Heart left ventricle (tissue), 16 donors: ENCODE results near the gene SPRED3. TPM values are rescaled to one million over a fixed set of nuclear protein-coding genes. Genes with fewer than 3 reads are reported as not detected.
"Not testable (repeated sequence)": the region's sequence is repeated elsewhere in the genome, so short reads cannot be mapped to it uniquely, and the experiment has no call there.

Experiments
- ATAC-seq, 4 donors: fragments of 200-7000 bp; cut with Tn5 transposase; one replicate each; pipeline ENCODE4 v1.9.1; 2020 to 2022; ENCODE audit warnings: moderate library complexity in 4 of 4, mild to moderate bottlenecking in 3 of 4, moderate number of reproducible peaks in 1 of 4
- DNase-seq, 5 donors: peaks; one replicate each; pipeline ENCODE4 v3.0.0-alpha.2; 2020
- H3K27ac ChIP-seq, 12 donors: fragments of 200-600 bp; sonication (generic) in 4 of 12; one replicate each; pipeline versions ENCODE4 v1.5.0 to v1.8.0; 2016 to 2022; ENCODE audit warnings: mild to moderate bottlenecking in 2 of 12
- H3K27me3 ChIP-seq, 9 donors: fragments of 200-600 bp; sonication (generic) in 2 of 9; one replicate each; pipeline versions ENCODE4 v1.5.1 to v1.8.0; 2016 to 2022; ENCODE audit warnings: mild to moderate bottlenecking in 3 of 9
- H3K36me3 ChIP-seq, 9 donors: fragments of 200-600 bp; sonication (generic) in 2 of 9; one replicate each; pipeline versions ENCODE4 v1.5.0 to v1.8.0; 2018 to 2022; ENCODE audit warnings: mild to moderate bottlenecking in 2 of 9
- H3K4me1 ChIP-seq, 12 donors: fragments of 200-600 bp; sonication (generic) in 4 of 12; one replicate each; pipeline versions ENCODE4 v1.5.0 to v1.8.0; 2016 to 2022; ENCODE audit warnings: mild to moderate bottlenecking in 3 of 12
- H3K4me3 ChIP-seq, 12 donors: fragments of 200-600 bp; sonication (generic) in 4 of 12; one replicate each; pipeline versions ENCODE4 v1.5.0 to v1.8.0; 2017 to 2022; ENCODE audit warnings: mild to moderate bottlenecking in 9 of 12, moderate library complexity in 4 of 12
- H3K9me3 ChIP-seq, 12 donors: fragments of 200-600 bp; sonication (generic) in 4 of 12; one replicate each; pipeline versions ENCODE4 v1.5.0 to v1.8.0; 2016 to 2022; ENCODE audit warnings: mild to moderate bottlenecking in 1 of 12
- POLR2A ChIP-seq, 2 donors: fragments of 450-650 bp; IDR thresholded peaks; one replicate each; pipeline ENCODE4 v1.6.1; 2017; ENCODE audit warnings: antibody characterized with exemption in 2 of 2, mild to moderate bottlenecking in 2 of 2, moderate library complexity in 2 of 2
- WGBS, 4 donors: extraction: QIAGEN DNeasy Blood & Tissue Kit in 2 of 4; methylation state at CpG; one replicate each; pipeline versions ENCODE4 v1.1.5 to v1.1.7; 2013 to 2018; 5-methylcytosine and 5-hydroxymethylcytosine counted together
- intact Hi-C, 10 donors: fragments of 100-400 bp; cut with DNase I; formaldehyde crosslinking; loops; one replicate each; pipeline versions ENCODE4 v1.11.1 to v1.14.2; 2022
- long read RNA-seq, 3 donors: library from polyadenylated mRNA; unstranded; transcript quantifications; one replicate each; pipeline ENCODE4 v2.0.0, GENCODE V29; 2020 to 2021
- polyA plus RNA-seq, 2 donors: library from polyadenylated mRNA; stranded (reverse); fragments of 200-250 nt; gene quantifications; one replicate each; pipeline ENCODE4 v1.2.3, GENCODE V29; 2013
- total RNA-seq, 9 donors: library from RNA; depleted of rRNA in 2 of 9; stranded (reverse); fragments of >200 nt in 2 of 9; fragmentation: NEBNext Ultra II Directional in 3 of 9; extraction: Animal tissue kit (Norgen Biotek cat#: 25700) in 3 of 9; gene quantifications; one replicate each; pipeline versions ENCODE4 v1.1.0 to v1.2.4, GENCODE V29; 2016 to 2023
- TF ChIP-seq, protein P1 (sequence below), 12 donors: fragments of 200-600 bp; sonication (generic) in 4 of 12; IDR thresholded peaks; one replicate each; pipeline versions ENCODE4 v1.5.0 to v1.8.0; 2018 to 2022; ENCODE audit warnings: antibody characterized with exemption in 12 of 12, mild to moderate bottlenecking in 5 of 12
- donor health status: ischemic (EF 13 %, LVEDD 7.1; RV severe dilation, severe dysfunction).
- donor health status: healthy with polysubstance abuse.
- donor health status: DM: no; HTN: yes; CAD: no.
- donor health status: DM: no; HTN: no; CAD: no.
- donor health status: ischemic (EF 25% LVEDD 6.9; RV normal size, moderate dysfunction).
- donor health status: ischemic (EF 25% LVEDD 5.7; RV mildly dilated, moderate dysfunction).
- donor health status: healthy.
- donor health status: DM: yes; HTN: yes; CAD: no.
- donor health status: ischemic (EF 35%, LVEDD 5.7; RV mildly dilated, moderate dysfunction).
- donor health status: nonischemic (EF 11% LVEDD 7.7; RV severe dilation, severe dysfunction).
- donor health status: DM: yes; HTN: yes; CAD: no.
- donor health status: PGD.
- donor health status: ischemic (EF 29% LVEDD 5.4; RV normal size, mild dysfunction).
- donor health status: nonischemic (EF 23%, LVEDD 6.1; RV moderate dilation, normal function).

The SPRED3 gene, protein sequence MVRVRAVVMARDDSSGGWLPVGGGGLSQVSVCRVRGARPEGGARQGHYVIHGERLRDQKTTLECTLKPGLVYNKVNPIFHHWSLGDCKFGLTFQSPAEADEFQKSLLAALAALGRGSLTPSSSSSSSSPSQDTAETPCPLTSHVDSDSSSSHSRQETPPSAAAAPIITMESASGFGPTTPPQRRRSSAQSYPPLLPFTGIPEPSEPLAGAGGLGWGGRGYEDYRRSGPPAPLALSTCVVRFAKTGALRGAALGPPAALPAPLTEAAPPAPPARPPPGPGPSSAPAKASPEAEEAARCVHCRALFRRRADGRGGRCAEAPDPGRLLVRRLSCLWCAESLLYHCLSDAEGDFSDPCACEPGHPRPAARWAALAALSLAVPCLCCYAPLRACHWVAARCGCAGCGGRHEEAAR
- 1 to 10 TPM in 2 of 9 donors, under 1 TPM in 6, not detected in 1; 0.18 to 3.1 (median 0.72) TPM for total RNA-seq
- 1 to 10 TPM in 1 of 2 donors, under 1 TPM in 1; 0.30 to 1.3 TPM for polyA plus RNA-seq
- long read RNA-seq, donor 1: 0 reads
- long read RNA-seq, donor 2: 0 reads
- long read RNA-seq, donor 3: 0 reads

- Histone ChIP-seq H3K27ac (peak within 1 kb of the TSS in 7 of 12 donors; percentile 30 to 80 (median 48)), H3K9me3 (no peaks in the 10 kb centered on the region), H3K4me1 (peaks cover 0 to 42% (median 25%) of the 10 kb centered on the region in 12 donors), H3K36me3 (peaks cover 0 to 26% (median 17%) of the 10 kb centered on the region in 9 donors), H3K4me3 (peak within 1 kb of the TSS; percentile 16 to 69 (median 53)), H3K27me3 (peaks cover 0 to 38% (median 0%) of the 10 kb centered on the region in 9 donors)
- DNase-seq (peak in 1 of 5 donors; percentile 63), ATAC-seq (peak in 3 of 4 donors; percentile 2 to 10 (median 10))
- TF ChIP-seq POLR2A (IDR thresholded peaks at IDR 0.05): no peak
- TF ChIP-seq, protein P1, sequence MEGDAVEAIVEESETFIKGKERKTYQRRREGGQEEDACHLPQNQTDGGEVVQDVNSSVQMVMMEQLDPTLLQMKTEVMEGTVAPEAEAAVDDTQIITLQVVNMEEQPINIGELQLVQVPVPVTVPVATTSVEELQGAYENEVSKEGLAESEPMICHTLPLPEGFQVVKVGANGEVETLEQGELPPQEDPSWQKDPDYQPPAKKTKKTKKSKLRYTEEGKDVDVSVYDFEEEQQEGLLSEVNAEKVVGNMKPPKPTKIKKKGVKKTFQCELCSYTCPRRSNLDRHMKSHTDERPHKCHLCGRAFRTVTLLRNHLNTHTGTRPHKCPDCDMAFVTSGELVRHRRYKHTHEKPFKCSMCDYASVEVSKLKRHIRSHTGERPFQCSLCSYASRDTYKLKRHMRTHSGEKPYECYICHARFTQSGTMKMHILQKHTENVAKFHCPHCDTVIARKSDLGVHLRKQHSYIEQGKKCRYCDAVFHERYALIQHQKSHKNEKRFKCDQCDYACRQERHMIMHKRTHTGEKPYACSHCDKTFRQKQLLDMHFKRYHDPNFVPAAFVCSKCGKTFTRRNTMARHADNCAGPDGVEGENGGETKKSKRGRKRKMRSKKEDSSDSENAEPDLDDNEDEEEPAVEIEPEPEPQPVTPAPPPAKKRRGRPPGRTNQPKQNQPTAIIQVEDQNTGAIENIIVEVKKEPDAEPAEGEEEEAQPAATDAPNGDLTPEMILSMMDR (IDR thresholded peaks at IDR 0.05): no peak
- 1% methylated on average over 13 to 45 of the region's 46 CpGs for WGBS, 4 donors
- intact Hi-C loops: no loop called here
Observed at GRCh38 chr19:38388349-38389100, at the start of gene SPRED3. Gene SPRED3, plus strand, starts transcription at chr19:38388697. Its CDS starts 1,606 bp downstream, at chr19:38390303.

DNA sequence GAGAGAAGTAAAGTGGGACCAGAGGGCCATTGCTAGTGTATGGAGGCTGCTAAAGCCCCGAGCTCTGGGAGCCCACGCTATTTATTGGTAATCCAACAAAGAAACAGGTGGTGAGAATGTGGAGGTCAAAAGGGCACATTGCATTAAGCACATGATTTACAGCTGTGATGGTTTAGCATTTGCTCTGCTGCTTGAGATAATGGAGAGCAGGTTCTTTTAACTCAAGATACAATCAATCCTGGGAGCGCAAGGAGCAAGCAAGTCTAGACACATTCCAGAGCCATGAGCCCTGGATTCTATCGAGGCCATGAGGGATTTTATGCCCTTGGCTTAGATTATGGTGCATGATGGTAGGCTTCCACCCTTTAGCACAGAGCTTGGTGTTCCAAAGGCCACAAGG is 49.5 kb upstream of the SPRED3 start:
- 72 to 79% (median 77%) methylated on average over 4 of the region's 4 CpGs for WGBS, 4 donors
- intact Hi-C loops: loop anchor here in 9 of 10 donors (5.0 to 10.0 kb wide), 7 partner anchors 33 to 434 kb away; partner anchors contain the start of genes SIPA1L3 (in 6 of the 9), WDR87 (in 6 of the 9) and PSMD8 (in 1 of the 9)
- not testable (repeated sequence) for ATAC-seq, H3K4me3 ChIP-seq, DNase-seq, H3K27ac ChIP-seq, H3K36me3 ChIP-seq, H3K9me3 ChIP-seq, H3K27me3 ChIP-seq
- peaks cover 0 to 12% (median 8%) of the 10 kb centered on the region in 12 donors for H3K4me1 ChIP-seq

GRCh38 chr19:38340927-38341326 is 47.6 kb upstream of the SPRED3 start:
- intact Hi-C loops: no loop called here
- Histone ChIP-seq H3K27ac (no peak overlapping the region), H3K4me3 (no peak overlapping the region), H3K9me3 (no peaks in the 10 kb centered on the region), H3K27me3 (no peaks in the 10 kb centered on the region), H3K4me1 (peaks cover 0 to 7% (median 6%) of the 10 kb centered on the region in 12 donors), H3K36me3 (peaks cover 0 to 11% (median 0%) of the 10 kb centered on the region in 9 donors)
- ATAC-seq (no peak), DNase-seq (no peak)
- 90 to 96% (median 92%) methylated on average over 2 of the region's 2 CpGs for WGBS, 4 donors
- TF ChIP-seq, protein P1 (IDR thresholded peaks at IDR 0.05): no peak
- no peak for TF ChIP-seq POLR2A (IDR thresholded peaks at IDR 0.05)

DNA sequence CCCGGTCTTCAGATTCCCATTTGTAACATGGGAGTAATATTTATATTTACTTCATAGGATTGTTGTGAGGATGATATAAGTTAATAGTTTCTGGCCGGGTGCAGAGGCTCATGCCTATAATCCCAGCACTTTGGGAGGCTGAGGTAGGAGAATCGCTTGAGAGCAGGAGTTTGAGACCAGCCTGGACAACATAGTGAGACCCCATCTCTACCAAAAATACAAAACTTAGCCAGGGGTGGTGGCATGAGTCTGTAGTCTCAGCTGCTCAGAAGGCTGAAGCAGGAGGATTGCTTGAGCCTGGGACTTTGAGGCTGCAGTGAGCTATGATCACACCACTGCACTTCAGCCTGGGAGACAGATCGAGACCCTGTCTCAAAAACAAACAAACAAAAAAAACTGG is 41.7 kb upstream of the SPRED3 start:
- intact Hi-C loops: no loop called here
- peaks cover 0 to 4% (median 0%) of the 10 kb centered on the region in 9 donors for H3K36me3 ChIP-seq
- ATAC-seq (no peak), DNase-seq (no peak)
- H3K27ac ChIP-seq: no peak overlapping the region
- H3K4me1 ChIP-seq: no peaks in the 10 kb centered on the region
- no peak overlapping the region for H3K4me3 ChIP-seq
- no peaks in the 10 kb centered on the region for H3K9me3 ChIP-seq
- no peaks in the 10 kb centered on the region for H3K27me3 ChIP-seq
- TF ChIP-seq, protein P1 (IDR thresholded peaks at IDR 0.05): no peak
- no peak for TF ChIP-seq POLR2A (IDR thresholded peaks at IDR 0.05)
- 82 to 92% (median 90%) methylated on average over 4 of the region's 4 CpGs for WGBS, 4 donors
